ENCODE data around the gene AUTS2. TPM values are rescaled to one million over a fixed set of nuclear protein-coding genes. Genes with fewer than 3 reads are reported as not detected.

AUTS2 gene
- total RNA-seq, 1 donor from 2014 or later = 53.0 TPM

DNA sequence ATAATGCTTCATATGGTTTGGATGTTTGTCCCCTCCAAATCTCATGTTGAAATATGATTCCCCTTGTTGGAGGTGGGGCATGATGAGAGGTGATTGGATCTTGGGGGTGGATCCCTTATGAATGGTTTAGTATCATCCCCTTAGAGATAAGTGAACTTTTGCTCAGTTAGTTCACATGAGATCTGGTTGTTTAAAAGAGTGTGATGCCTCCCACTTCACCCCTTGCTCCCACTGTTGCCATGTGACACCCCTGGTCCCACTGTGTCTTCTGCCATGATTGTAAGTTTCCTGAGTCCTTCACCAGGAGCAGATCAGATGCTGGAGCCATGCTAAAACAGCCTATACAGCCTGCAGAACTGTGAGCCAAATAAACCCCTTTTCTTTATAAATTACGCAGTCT lies 13.1 kb upstream of the AUTS2 start:
- H3K4me1 ChIP-seq = no peaks in the 10 kb centered on the region
- H3K27ac ChIP-seq = no peak overlapping the region
- H3K4me3 ChIP-seq = no peak overlapping the region
- no peaks in the 10 kb centered on the region for H3K36me3 ChIP-seq
- TF ChIP-seq POLR2A (IDR thresholded peaks at IDR 0.05) = no peak
- TF ChIP-seq, protein P1, sequence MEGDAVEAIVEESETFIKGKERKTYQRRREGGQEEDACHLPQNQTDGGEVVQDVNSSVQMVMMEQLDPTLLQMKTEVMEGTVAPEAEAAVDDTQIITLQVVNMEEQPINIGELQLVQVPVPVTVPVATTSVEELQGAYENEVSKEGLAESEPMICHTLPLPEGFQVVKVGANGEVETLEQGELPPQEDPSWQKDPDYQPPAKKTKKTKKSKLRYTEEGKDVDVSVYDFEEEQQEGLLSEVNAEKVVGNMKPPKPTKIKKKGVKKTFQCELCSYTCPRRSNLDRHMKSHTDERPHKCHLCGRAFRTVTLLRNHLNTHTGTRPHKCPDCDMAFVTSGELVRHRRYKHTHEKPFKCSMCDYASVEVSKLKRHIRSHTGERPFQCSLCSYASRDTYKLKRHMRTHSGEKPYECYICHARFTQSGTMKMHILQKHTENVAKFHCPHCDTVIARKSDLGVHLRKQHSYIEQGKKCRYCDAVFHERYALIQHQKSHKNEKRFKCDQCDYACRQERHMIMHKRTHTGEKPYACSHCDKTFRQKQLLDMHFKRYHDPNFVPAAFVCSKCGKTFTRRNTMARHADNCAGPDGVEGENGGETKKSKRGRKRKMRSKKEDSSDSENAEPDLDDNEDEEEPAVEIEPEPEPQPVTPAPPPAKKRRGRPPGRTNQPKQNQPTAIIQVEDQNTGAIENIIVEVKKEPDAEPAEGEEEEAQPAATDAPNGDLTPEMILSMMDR (IDR thresholded peaks at IDR 0.05) = no peak
- no peak for TF ChIP-seq POLR2AphosphoS5 (IDR thresholded peaks at IDR 0.05; ENCODE audit: insufficient read depth in 1 of 2, low read depth in 1 of 2)
- no peak for DNase-seq (ENCODE audit: extremely low spot score in 2 of 2)
- intact Hi-C loops (cut with DNase I) = no loop called here
- H3K27me3 ChIP-seq = no peaks in the 10 kb centered on the region
- no peaks in the 10 kb centered on the region for H3K9me3 ChIP-seq

DNA sequence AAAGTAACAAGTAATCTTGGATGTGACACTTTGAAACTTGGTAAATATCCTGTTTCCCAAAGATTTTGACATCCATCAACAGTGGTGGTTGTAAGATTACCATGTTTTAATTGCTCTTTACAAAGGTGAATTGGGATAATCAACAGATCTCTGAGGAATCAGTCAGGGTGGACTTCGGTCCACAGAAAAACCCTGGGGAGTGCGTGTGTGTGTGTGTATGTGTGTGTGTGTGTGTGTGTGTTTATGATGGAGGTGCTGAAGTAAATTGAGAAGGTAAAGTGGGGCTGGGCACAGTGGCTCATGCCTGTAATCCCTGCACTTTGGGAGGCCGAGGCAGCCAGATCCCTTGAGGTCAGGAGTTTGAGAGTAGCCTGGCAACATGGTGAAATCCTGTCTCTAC lies 12.0 kb upstream of the AUTS2 start:
- intact Hi-C loops (cut with DNase I) = no loop called here
- H3K4me3 ChIP-seq = no peak overlapping the region
- TF ChIP-seq POLR2A (IDR thresholded peaks at IDR 0.05) (no peak), POLR2AphosphoS5 (IDR thresholded peaks at IDR 0.05; ENCODE audit: insufficient read depth in 1 of 2, low read depth in 1 of 2) (no peak)
- TF ChIP-seq, protein P1 (IDR thresholded peaks at IDR 0.05) = no peak
- no peaks in the 10 kb centered on the region for H3K9me3 ChIP-seq
- DNase-seq (ENCODE audit: extremely low spot score in 2 of 2) = no peak
- no peaks in the 10 kb centered on the region for H3K36me3 ChIP-seq
- no peaks in the 10 kb centered on the region for H3K4me1 ChIP-seq
- H3K27ac ChIP-seq = no peak overlapping the region
- H3K27me3 ChIP-seq = no peaks in the 10 kb centered on the region

DNA sequence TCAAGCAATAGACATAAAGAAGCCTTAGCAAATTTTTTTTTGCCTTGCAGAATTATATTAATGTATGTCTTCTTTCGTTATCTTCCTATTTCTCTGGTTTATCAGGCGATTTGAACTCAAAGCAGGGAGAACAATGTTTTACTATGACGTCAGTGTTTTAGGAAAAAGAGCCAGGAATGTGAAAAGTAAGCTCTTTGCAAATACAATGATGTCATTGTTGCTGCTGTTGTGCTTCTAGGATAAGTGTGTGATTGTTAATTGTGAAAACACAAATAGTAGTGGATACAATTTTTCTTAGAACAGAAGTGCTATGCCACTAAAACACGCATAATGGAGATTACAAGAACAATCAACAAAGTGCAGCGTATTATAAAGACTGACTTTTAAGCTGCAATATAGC lies 9.5 kb upstream of the AUTS2 start:
- no peak for TF ChIP-seq POLR2A (IDR thresholded peaks at IDR 0.05)
- no peak for TF ChIP-seq POLR2AphosphoS5 (IDR thresholded peaks at IDR 0.05; ENCODE audit: insufficient read depth in 1 of 2, low read depth in 1 of 2)
- TF ChIP-seq, protein P1 (IDR thresholded peaks at IDR 0.05) = no peak
- Histone ChIP-seq H3K9me3 (no peaks in the 10 kb centered on the region), H3K4me3 (no peak overlapping the region), H3K4me1 (no peaks in the 10 kb centered on the region), H3K27me3 (no peaks in the 10 kb centered on the region), H3K27ac (no peak overlapping the region), H3K36me3 (no peaks in the 10 kb centered on the region)
- intact Hi-C loops (cut with DNase I) = no loop called here
- DNase-seq (ENCODE audit: extremely low spot score in 2 of 2) = no peak

DNA sequence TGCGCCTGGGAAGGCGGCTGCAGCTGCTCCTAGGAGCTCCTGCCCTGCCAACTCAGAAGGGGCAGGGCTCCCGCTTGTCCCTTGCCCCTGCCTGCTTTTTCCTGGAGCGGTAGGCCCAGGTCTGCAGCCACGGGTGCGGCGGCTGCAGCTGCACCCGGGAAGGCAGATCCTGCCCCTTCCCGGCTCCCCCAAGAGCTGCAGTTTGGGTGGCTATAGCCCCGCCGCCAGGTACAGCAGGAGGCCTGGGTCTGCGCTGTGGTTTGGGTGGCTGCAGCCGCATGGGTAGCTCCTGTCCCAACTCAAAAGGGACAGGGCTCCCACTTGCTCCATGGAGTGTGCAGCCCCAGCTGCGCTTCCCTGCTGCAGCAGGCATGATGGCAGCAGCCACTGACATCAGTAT lies 6.5 kb upstream of the AUTS2 start:
- no peaks in the 10 kb centered on the region for H3K27me3 ChIP-seq
- no peaks in the 10 kb centered on the region for H3K36me3 ChIP-seq
- H3K9me3 ChIP-seq = no peaks in the 10 kb centered on the region
- no peak overlapping the region for H3K4me3 ChIP-seq
- intact Hi-C loops (cut with DNase I) = no loop called here
- DNase-seq (ENCODE audit: extremely low spot score in 2 of 2) = no peak
- no peak overlapping the region for H3K27ac ChIP-seq
- TF ChIP-seq, protein P1 (IDR thresholded peaks at IDR 0.05) = no peak
- TF ChIP-seq POLR2AphosphoS5 (IDR thresholded peaks at IDR 0.05; ENCODE audit: insufficient read depth in 1 of 2, low read depth in 1 of 2) (no peak), POLR2A (IDR thresholded peaks at IDR 0.05) (no peak)
- peaks cover 3% of the 10 kb centered on the region for H3K4me1 ChIP-seq

DNA sequence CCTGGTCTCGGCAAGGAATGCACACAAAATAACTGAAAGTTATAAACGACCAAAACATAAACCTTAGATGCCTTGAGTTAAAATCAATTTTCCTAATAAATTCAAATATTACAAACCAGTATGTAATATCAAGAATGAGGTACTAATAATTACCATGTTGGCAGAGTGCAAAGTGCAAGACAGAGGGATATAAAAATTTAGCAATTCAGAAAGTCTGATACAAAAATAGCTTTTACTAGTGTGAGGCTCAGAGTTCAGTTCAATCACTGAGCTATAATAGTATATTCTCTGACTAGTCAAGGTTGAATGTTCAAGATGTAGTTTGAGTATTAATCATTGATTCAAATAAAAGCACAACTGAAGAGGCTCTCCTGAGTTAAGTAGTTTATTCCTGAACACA lies 4.8 kb upstream of the AUTS2 start:
- no peak overlapping the region for H3K27ac ChIP-seq

More for the DNA sequence above, 4.8 kb upstream of the AUTS2 start:
- DNase-seq (ENCODE audit: extremely low spot score in 2 of 2) = no peak
- intact Hi-C loops (cut with DNase I) = no loop called here
- Histone ChIP-seq H3K9me3 (no peaks in the 10 kb centered on the region), H3K4me3 (no peak overlapping the region), H3K27me3 (no peaks in the 10 kb centered on the region), H3K4me1 (peaks cover 11% of the 10 kb centered on the region), H3K36me3 (no peaks in the 10 kb centered on the region)
- TF ChIP-seq POLR2AphosphoS5 (IDR thresholded peaks at IDR 0.05; ENCODE audit: insufficient read depth in 1 of 2, low read depth in 1 of 2) = no peak
- TF ChIP-seq POLR2A (IDR thresholded peaks at IDR 0.05) = no peak
- TF ChIP-seq, protein P1 (IDR thresholded peaks at IDR 0.05) = no peak

All from vagina (tissue), 2 donors.